ENCODE measurements around the gene ALOX15. TPM values are rescaled to one million over a fixed set of nuclear protein-coding genes. Genes with fewer than 3 reads are reported as not detected.
"Not testable (repeated sequence)": the region's sequence is repeated elsewhere in the genome, so short reads cannot be mapped to it uniquely, and the experiment has no call there.

Gene ALOX15
- total and polyA plus RNA-seq, 10 donors: 0.04 to 2.6 (median 0.70) TPM; not detected in 1

DNA sequence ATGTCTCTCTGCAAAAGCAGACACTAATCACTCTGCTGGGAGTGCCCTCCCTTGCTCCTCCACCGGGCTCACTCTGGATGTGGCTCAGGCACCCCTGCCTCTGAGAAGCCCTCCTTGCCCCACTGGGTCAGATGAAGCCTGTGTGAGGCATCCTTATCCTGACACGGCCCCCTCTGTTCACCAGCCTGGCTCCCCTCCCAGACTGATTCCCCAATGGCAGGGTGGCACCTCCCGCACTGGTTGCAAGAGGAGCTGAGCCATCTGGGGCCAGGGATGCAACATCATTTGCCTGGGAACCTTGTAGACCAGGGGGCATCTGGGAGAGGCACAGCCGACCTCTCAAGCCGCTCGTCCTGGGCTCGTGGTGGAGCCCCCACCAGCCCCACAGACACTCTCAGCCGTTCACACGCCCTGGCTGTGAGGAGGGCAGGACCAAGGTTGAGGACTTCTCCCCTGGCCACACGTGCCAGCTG lies 50.5 kb downstream of the ALOX15 start:
- DNase-seq: no peak
- H3K27me3 ChIP-seq (replicated peaks in 1 of 7): peaks cover 0 to 42% (median 0%) of the 10 kb centered on the region in 7 donors
- WGBS, 5 donors: 69 to 80% (median 76%) methylated on average over 8 to 10 of the region's 10 CpGs
- H3K4me1 ChIP-seq: peaks cover 0 to 9% (median 3%) of the 10 kb centered on the region in 6 donors
- H3K36me3 ChIP-seq: no peaks in the 10 kb centered on the region
- no peaks in the 10 kb centered on the region for H3K9me3 ChIP-seq
- no peak overlapping the region for H3K27ac ChIP-seq
- TF ChIP-seq POLR2AphosphoS5 (IDR thresholded peaks at IDR 0.05) (no peak), POLR2A (IDR thresholded peaks at IDR 0.05) (no peak)
- TF ChIP-seq, protein P1, sequence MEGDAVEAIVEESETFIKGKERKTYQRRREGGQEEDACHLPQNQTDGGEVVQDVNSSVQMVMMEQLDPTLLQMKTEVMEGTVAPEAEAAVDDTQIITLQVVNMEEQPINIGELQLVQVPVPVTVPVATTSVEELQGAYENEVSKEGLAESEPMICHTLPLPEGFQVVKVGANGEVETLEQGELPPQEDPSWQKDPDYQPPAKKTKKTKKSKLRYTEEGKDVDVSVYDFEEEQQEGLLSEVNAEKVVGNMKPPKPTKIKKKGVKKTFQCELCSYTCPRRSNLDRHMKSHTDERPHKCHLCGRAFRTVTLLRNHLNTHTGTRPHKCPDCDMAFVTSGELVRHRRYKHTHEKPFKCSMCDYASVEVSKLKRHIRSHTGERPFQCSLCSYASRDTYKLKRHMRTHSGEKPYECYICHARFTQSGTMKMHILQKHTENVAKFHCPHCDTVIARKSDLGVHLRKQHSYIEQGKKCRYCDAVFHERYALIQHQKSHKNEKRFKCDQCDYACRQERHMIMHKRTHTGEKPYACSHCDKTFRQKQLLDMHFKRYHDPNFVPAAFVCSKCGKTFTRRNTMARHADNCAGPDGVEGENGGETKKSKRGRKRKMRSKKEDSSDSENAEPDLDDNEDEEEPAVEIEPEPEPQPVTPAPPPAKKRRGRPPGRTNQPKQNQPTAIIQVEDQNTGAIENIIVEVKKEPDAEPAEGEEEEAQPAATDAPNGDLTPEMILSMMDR (IDR thresholded peaks at IDR 0.05 in 8 of 11, conservative IDR thresholded peaks at IDR 0.05 in 3 of 11): no peak
- H3K4me3 ChIP-seq: no peak overlapping the region
- intact Hi-C loops (cut with DNase I; ENCODE audit: low total_unique reads): no loop called here

DNA sequence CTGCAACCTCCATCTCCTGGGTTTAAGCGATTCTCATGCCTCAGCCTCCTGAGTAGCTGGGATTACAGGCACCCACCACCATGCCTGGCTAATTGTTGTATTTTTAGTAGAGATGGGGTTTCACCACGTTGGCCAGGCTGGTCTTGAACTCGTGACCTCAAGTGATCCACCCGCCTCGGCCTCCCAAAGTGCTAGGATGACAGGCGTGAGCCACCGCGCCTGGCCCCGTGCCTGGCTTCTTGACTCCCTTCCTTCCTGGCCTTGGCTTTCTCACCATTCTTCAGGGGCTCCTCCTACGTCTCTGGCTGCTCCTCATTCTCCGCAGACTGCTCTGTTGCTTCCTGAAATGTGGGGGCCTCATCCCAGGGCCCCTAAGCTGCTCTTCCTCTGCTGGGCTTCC lies 51.4 kb downstream of the ALOX15 start:
- intact Hi-C loops (cut with DNase I; ENCODE audit: low total_unique reads); H3K4me1 ChIP-seq; H3K36me3 ChIP-seq; H3K27ac ChIP-seq; H3K9me3 ChIP-seq; H3K4me3 ChIP-seq; DNase-seq: not testable (repeated sequence)
- H3K27me3 ChIP-seq (replicated peaks in 1 of 7): peaks cover 0 to 47% (median 3%) of the 10 kb centered on the region in 7 donors
- 51 to 78% (median 54%) methylated on average over 10 to 11 of the region's 11 CpGs for WGBS, 5 donors

DNA sequence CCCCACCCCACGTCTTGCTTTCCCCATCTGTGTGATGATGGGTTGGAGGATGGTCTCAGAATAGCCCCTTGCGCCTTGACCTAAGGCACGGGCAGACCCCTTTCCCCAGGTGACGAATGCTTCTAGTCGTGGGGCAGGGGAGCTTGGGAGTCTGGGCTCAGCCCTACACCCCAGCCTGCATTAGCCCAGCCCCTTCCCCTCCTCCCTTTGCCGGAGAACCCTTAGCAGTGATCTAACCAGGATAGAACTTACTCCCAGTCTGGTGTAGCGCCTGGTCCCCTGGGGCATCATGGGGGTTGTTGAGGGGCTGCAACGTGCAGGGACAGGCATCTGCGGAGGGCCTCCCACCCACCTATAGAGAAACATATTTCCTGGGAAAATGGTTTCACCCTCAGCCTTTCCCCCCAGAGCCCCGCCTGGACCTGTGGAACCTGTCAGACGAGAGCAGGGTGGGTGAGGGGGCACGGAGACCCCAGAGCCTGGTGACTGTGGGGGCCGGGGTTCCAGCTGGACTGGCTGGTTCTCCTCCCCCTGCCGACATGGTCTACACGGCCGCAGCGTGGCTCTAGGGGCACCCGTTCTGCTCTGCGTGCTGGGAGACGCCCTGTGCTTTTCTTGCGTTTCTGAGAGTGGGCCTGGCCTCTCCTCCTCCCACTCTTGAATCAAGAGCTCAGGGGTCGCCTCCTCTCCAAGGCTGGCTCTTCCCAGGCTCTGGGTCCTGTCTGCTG lies 52.4 kb downstream of the ALOX15 start:
- intact Hi-C loops (cut with DNase I; ENCODE audit: low total_unique reads): no loop called here
- Histone ChIP-seq H3K27me3 (replicated peaks in 1 of 7) (peaks cover 0 to 49% (median 13%) of the 10 kb centered on the region in 7 donors), H3K27ac (no peak overlapping the region), H3K4me1 (peaks cover 2 to 13% (median 11%) of the 10 kb centered on the region in 6 donors), H3K9me3 (no peaks in the 10 kb centered on the region), H3K4me3 (no peak overlapping the region), H3K36me3 (no peaks in the 10 kb centered on the region)
- WGBS, 5 donors: 78 to 89% (median 85%) methylated on average over 16 to 22 of the region's 22 CpGs
- no peak for DNase-seq
- TF ChIP-seq POLR2AphosphoS5 (IDR thresholded peaks at IDR 0.05): no peak
- no peak for TF ChIP-seq POLR2A (IDR thresholded peaks at IDR 0.05)
- TF ChIP-seq, protein P1 (IDR thresholded peaks at IDR 0.05 in 8 of 11, conservative IDR thresholded peaks at IDR 0.05 in 3 of 11): no peak

DNA sequence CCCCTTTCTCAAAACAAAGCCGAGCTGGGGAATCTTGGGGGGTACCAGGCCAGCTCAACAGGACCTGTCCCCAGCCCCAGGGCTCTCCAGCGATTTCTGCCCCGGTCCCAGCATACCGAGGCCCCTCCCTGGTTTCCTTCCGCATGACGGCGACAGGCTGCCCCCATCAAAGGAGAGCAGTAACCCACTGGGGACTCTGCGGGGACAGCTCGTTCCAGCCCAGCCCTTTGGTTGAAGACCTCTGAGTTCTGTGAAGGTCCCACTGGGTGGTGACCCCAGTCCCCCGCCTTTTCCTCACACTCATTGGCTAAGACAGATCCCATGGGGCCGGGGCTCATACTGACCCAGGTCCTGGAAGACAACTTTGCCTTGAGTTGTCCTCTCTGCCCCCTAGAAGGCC lies 53.1 kb downstream of the ALOX15 start:
- H3K27ac ChIP-seq: no peak overlapping the region
- H3K27me3 ChIP-seq (replicated peaks in 1 of 7): peaks cover under 1 to 56% (median 19%) of the 10 kb centered on the region in 7 donors
- no peak for DNase-seq
- H3K4me3 ChIP-seq: no peak overlapping the region
- TF ChIP-seq, protein P1 (IDR thresholded peaks at IDR 0.05 in 8 of 11, conservative IDR thresholded peaks at IDR 0.05 in 3 of 11): no peak
- no peak for TF ChIP-seq POLR2A (IDR thresholded peaks at IDR 0.05)
- no peak for TF ChIP-seq POLR2AphosphoS5 (IDR thresholded peaks at IDR 0.05)
- peaks cover 6 to 20% (median 16%) of the 10 kb centered on the region in 6 donors for H3K4me1 ChIP-seq
- intact Hi-C loops (cut with DNase I; ENCODE audit: low total_unique reads): no loop called here
- no peaks in the 10 kb centered on the region for H3K9me3 ChIP-seq
- no peaks in the 10 kb centered on the region for H3K36me3 ChIP-seq
- 55 to 68% (median 64%) methylated on average over 10 to 11 of the region's 11 CpGs for WGBS, 5 donors

Measured in spleen (tissue), 11 donors.